NB4 (cell line): ENCODE results near the gene DIS3L2.
A peak's percentile ranks its signal among the peaks of the same experiment; 100 is the strongest.

Experiments used
- DNase-seq: peaks from one replicate; pipeline ENCODE4 v3.0.0; 2010; ENCODE audit warnings: low read depth
- H3K4me3 ChIP-seq: one replicate; pipeline ENCODE4 v1.5.1; 2011; ENCODE audit warnings: mild to moderate bottlenecking, low read depth, low read length, moderate library complexity
- MYC ChIP-seq: IDR thresholded peaks from 2 replicates; pipeline ENCODE4 v1.6.1; 2011; ENCODE audit warnings: low read depth, low read length
- POLR2A ChIP-seq: IDR thresholded peaks from 2 replicates; pipeline ENCODE4 v1.6.1; 2011; ENCODE audit warnings: mild to moderate bottlenecking; ENCODE audit not compliant: insufficient read length; ENCODE audit errors: extremely low read depth
- TF ChIP-seq, protein P1 (sequence below): IDR thresholded peaks from 2 replicates; pipeline ENCODE4 v1.6.1; 2011; ENCODE audit warnings: low read depth, low read length
- TF ChIP-seq, protein P2 (sequence below): IDR thresholded peaks from one replicate; pipeline ENCODE4 v1.5.1; 2012; ENCODE audit warnings: low read depth, low read length

DIS3L2 gene

DNA sequence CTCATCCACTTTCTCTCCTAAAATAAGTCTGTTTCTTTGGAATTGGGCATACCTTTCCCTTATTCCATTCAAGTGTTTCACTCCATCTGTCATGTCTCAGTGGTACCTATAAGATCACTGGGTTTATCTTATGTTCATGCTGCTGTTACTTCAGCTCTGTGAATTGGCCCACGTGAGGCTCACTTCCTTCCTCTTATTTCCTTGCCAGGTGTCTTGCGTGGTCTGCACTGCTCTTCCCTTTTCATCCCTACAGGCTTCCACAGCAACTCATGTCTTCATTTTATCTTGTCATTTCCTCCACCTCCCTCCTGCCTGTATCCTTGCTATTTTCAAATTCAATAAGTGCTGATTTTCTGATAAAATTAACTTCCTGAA, 258.0 kb downstream of the DIS3L2 start:
- TF ChIP-seq MYC (no peak), POLR2A (no peak)
- TF ChIP-seq, protein P1, sequence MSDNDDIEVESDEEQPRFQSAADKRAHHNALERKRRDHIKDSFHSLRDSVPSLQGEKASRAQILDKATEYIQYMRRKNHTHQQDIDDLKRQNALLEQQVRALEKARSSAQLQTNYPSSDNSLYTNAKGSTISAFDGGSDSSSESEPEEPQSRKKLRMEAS: peak; percentile 57
- TF ChIP-seq, protein P2, sequence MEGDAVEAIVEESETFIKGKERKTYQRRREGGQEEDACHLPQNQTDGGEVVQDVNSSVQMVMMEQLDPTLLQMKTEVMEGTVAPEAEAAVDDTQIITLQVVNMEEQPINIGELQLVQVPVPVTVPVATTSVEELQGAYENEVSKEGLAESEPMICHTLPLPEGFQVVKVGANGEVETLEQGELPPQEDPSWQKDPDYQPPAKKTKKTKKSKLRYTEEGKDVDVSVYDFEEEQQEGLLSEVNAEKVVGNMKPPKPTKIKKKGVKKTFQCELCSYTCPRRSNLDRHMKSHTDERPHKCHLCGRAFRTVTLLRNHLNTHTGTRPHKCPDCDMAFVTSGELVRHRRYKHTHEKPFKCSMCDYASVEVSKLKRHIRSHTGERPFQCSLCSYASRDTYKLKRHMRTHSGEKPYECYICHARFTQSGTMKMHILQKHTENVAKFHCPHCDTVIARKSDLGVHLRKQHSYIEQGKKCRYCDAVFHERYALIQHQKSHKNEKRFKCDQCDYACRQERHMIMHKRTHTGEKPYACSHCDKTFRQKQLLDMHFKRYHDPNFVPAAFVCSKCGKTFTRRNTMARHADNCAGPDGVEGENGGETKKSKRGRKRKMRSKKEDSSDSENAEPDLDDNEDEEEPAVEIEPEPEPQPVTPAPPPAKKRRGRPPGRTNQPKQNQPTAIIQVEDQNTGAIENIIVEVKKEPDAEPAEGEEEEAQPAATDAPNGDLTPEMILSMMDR: no peak
- DNase-seq: peak; percentile 40
- H3K4me3 ChIP-seq: no peak overlapping the region

DNA sequence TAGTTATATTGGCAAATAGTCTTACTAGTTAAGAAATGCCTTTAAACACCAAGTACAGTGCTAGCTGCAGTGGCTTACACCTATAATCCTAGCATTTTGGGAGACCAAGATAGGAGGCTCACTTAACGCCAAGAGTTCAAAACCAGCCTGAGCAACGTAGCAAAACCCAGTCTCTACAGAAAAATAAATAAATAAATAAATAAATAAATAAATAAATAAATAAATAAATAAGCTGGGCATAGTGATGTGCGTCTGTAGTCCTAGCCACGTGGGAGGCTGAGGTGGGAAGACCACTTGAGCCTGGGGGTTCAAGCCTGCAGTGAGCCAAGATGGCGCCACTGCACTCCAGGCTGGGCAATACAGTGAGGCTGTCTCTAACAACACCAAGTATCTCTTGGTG, 258.4 kb downstream of the DIS3L2 start:
- TF ChIP-seq POLR2A: no peak
- TF ChIP-seq, protein P1: no peak
- TF ChIP-seq, protein P2: no peak
- no peak for TF ChIP-seq MYC
- no peak for DNase-seq
- no peak overlapping the region for H3K4me3 ChIP-seq

DNA sequence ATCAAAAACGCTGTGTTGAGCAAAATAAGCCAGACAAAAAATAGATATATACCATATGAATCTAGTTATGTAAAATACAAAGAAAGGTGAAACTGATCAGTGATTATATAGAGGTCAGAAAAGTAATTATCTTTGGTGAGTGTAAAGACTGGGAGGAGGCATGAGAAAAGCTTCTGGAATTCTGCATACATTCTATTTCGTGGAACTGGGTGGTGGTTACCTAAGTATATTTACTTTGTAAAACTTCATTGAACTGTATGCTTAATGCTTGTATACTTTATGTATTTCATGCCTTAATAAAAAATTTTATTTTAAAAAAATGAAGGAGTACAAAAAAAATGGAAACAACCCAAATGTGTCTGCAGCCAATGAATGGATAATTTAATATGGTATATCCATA, 263.9 kb downstream of the DIS3L2 start:
- no peak for DNase-seq
- H3K4me3 ChIP-seq: no peak overlapping the region
- TF ChIP-seq, protein P2: no peak
- TF ChIP-seq MYC (no peak), POLR2A (no peak)
- TF ChIP-seq, protein P1: no peak

DNA sequence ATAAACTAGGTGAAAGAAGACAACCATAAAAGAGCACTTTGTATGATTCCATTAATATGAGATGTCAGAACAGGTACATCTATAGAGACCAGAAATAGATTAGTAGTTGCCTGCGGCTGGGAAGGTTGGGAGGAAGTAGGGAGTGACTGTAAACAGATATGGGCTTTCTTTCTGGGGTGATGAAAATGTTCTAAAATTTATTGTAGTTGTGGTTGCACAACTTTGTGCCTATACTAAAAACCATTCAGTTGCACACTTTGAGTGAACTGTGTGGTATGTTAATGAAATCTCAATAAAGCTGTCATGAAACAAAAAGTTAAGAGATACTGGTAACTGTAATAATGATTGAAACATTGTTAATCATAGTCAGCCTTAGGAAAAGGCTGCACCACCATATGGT, 264.4 kb downstream of the DIS3L2 start:
- no peak overlapping the region for H3K4me3 ChIP-seq
- DNase-seq: no peak
- no peak for TF ChIP-seq POLR2A

DNA sequence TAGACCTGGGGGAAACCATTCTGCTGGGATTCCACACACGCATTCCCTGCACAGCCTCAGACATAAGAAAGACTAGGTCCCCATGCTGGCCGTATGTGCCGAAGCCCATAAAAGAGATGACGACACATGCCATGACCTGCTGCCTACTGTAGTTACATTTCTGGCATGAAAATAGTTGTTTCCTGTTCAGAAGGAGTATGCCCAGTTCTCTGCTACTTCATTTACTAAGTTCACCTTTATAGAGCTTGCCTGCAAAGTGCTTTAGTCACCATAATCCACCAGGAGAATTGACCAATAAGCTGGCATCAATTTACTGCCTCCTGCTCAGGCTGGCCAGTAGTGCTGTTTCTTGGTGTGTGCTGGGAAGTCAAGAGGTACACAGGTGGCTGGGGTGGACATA, 266.8 kb downstream of the DIS3L2 start:
- no peak overlapping the region for H3K4me3 ChIP-seq
- no peak for DNase-seq
- TF ChIP-seq, protein P2: no peak
- TF ChIP-seq, protein P1: no peak
- TF ChIP-seq POLR2A: no peak
- TF ChIP-seq MYC: no peak

DNA sequence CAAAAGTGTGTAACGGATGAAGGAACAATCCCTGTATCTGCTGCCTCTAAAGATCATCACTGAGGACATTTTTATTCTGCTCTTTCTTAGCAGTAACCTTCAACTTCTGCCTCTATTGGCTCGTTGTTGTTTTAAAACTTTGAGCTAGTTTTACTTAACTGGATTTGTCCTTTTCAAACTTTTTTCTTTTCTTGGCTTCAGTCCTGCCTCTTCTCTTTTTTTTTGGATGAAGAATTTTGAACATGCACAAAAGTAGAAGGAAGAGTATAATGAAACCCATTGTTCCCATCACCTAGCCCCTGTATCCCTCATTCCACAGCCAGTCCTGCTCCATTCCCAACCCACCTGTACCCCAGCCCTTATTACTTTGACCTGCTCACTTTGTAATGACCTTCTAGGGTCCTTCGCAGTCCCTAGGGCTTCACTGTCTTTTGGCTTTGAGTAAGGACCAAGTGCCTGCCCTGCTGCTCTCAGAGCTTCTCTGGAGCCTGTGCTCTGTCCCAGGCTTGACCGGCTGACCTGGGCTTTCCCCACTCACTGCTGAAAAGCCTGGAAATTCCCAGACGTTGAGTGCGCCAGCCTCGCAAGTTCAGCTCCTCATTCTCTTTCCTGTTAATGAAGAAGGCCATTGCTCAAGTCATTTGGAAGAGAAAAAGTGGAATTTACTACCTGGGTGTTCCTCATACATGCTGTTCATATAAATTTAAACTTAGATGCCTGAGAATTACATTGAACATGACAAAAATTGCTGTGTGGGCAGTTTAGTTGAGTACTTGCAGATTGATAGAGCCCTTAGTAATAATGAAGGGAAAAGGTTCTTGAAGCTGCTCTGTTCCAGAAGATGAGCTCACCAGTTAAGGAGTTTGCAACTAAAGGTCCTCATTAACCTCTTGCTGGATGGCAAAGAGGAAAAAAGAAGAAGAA, 267.7 kb downstream of the DIS3L2 start:
- TF ChIP-seq, protein P1: no peak
- no peak for TF ChIP-seq POLR2A
- TF ChIP-seq, protein P2: no peak
- no peak for TF ChIP-seq MYC
- no peak for DNase-seq
- no peak overlapping the region for H3K4me3 ChIP-seq
